ENCODE results near the gene LTB4R. TPM values are rescaled to one million over a fixed set of nuclear protein-coding genes. Genes with fewer than 3 reads are reported as not detected.

LTB4R gene
- total RNA-seq, 2 donors from 2014 or later = 8.9 to 13.1 TPM

- H3K36me3 ChIP-seq = peaks cover 40% of the 10 kb centered on the region
- H3K27me3 ChIP-seq (replicated peaks; ENCODE audit: insufficient read depth) = no peaks in the 10 kb centered on the region
- H3K9me3 ChIP-seq = no peaks in the 10 kb centered on the region
- H3K4me3 ChIP-seq = no peak overlapping the region
- H3K4me1 ChIP-seq (ENCODE audit: control insufficient read depth in 1 of 2, low read depth in 2 of 2) = no peaks in the 10 kb centered on the region
- no peak for DNase-seq (ENCODE audit: low spot score)
- TF ChIP-seq, protein P1, sequence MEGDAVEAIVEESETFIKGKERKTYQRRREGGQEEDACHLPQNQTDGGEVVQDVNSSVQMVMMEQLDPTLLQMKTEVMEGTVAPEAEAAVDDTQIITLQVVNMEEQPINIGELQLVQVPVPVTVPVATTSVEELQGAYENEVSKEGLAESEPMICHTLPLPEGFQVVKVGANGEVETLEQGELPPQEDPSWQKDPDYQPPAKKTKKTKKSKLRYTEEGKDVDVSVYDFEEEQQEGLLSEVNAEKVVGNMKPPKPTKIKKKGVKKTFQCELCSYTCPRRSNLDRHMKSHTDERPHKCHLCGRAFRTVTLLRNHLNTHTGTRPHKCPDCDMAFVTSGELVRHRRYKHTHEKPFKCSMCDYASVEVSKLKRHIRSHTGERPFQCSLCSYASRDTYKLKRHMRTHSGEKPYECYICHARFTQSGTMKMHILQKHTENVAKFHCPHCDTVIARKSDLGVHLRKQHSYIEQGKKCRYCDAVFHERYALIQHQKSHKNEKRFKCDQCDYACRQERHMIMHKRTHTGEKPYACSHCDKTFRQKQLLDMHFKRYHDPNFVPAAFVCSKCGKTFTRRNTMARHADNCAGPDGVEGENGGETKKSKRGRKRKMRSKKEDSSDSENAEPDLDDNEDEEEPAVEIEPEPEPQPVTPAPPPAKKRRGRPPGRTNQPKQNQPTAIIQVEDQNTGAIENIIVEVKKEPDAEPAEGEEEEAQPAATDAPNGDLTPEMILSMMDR (IDR thresholded peaks at IDR 0.05) = no peak
- ATAC-seq (ENCODE audit: insufficient number of reproducible peaks, low FRiP score, low read depth) = no peak
- no peak overlapping the region for H3K27ac ChIP-seq
Observed at GRCh38 chr14:24291446-24292117, 19.7 kb upstream of the LTB4R start.

GRCh38 chr14:24292118-24292807, 19.0 kb upstream of the LTB4R start:
- no peaks in the 10 kb centered on the region for H3K9me3 ChIP-seq
- DNase-seq (ENCODE audit: low spot score) = no peak
- TF ChIP-seq, protein P1 (IDR thresholded peaks at IDR 0.05) = no peak
- H3K27ac ChIP-seq = no peak overlapping the region
- no peaks in the 10 kb centered on the region for H3K27me3 ChIP-seq (replicated peaks; ENCODE audit: insufficient read depth)
- ATAC-seq (ENCODE audit: insufficient number of reproducible peaks, low FRiP score, low read depth) = no peak
- peaks cover 40% of the 10 kb centered on the region for H3K36me3 ChIP-seq
- H3K4me1 ChIP-seq (ENCODE audit: control insufficient read depth in 1 of 2, low read depth in 2 of 2) = no peaks in the 10 kb centered on the region
- H3K4me3 ChIP-seq = no peak overlapping the region

DNA sequence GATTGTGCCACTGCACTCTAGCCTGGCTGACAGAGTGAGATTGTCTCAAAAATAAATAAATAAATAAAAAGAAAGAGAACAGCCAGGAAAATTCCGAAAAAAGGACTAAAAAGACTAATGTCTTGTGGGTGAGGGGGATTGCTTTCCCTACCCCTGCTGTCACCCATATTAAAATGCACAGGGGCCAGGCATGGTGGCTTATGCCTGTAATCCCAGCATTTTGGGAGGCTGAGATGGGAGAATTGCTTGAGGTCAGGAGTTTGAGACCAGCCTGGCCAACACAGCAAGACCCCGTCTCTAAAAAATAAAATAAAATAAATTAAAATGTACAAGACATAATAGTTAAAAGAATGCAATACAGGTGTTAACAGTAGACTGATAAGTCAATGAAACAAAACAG, 17.8 kb upstream of the LTB4R start:
- Histone ChIP-seq H3K4me1 (ENCODE audit: control insufficient read depth in 1 of 2, low read depth in 2 of 2) (peaks cover 0 to 1% of the 10 kb centered on the region in 2 donors), H3K36me3 (peaks cover 40% of the 10 kb centered on the region), H3K9me3 (no peaks in the 10 kb centered on the region), H3K27ac (no peak overlapping the region), H3K27me3 (replicated peaks; ENCODE audit: insufficient read depth) (no peaks in the 10 kb centered on the region), H3K4me3 (no peak overlapping the region)
- no peak for ATAC-seq (ENCODE audit: insufficient number of reproducible peaks, low FRiP score, low read depth)
- DNase-seq (ENCODE audit: low spot score) = no peak
- TF ChIP-seq, protein P1 (IDR thresholded peaks at IDR 0.05) = no peak

DNA sequence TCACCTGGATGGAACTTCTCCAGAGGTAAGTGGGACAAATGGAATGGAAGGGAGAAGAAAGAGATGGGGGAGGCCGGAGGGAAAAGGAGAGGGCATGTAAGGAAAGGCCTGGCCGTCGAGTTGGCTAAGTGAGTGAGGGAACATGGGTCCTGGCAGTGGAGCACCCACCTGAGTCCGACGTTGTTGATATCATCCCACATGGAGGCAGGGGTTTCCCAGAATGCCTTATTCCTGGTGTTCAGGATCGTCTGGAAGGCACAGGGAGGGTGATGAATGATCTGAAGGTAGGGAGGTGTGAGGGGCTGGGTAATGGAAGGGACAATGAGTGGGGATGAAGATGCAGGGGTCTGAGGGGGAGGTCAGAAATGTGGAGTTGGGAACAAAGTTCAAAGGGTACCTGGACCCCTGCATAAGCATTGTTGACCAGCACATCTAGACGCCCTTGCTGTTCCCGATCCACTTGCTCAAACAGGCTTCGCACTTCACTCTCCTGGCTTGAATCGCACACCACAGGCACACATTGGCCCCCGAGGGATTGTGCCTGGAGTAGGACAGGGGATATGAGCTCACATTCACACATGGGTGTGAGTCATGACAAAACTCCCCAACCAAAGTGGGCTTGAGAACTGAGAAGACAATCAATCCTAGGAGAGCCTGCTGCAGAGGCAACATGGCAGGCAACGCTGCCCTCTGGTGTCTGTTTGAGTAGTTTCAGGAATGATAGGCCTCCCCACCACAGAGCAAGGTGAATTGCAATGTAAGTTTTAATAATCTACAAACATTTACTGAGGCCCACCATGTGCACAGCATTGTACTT, 14.8 kb upstream of the LTB4R start:
- TF ChIP-seq, protein P1 (IDR thresholded peaks at IDR 0.05) = peak; percentile 45
- DNase-seq (ENCODE audit: low spot score) = peak; percentile 40
- no peak overlapping the region for H3K27ac ChIP-seq

More for the DNA sequence above, 14.8 kb upstream of the LTB4R start:
- peak; percentile 30 for ATAC-seq (ENCODE audit: insufficient number of reproducible peaks, low FRiP score, low read depth)
- Histone ChIP-seq H3K4me1 (ENCODE audit: control insufficient read depth in 1 of 2, low read depth in 2 of 2) (peaks cover 13 to 16% of the 10 kb centered on the region in 2 donors), H3K4me3 (no peak overlapping the region), H3K9me3 (no peaks in the 10 kb centered on the region), H3K36me3 (peaks cover 19% of the 10 kb centered on the region), H3K27me3 (replicated peaks; ENCODE audit: insufficient read depth) (no peaks in the 10 kb centered on the region)
